H1 (cell line): ENCODE measurements around the gene IGLON5. TPM values are rescaled to one million over a fixed set of nuclear protein-coding genes. Genes with fewer than 3 reads are reported as not detected.

ENCODE experiments used
- CTCF ChIA-PET: fragments of 300-600 bp; sonication (Branson Sonifier 250); formaldehyde crosslinking; loops from one replicate; lab custom pipeline; 2021; ENCODE audit not compliant: partially characterized antibody; lab: Charles Lee
- POLR2A ChIA-PET: fragments of 300-600 bp; sonication (Branson Sonifier 250); formaldehyde crosslinking; loops from one replicate; lab custom pipeline; 2021; ENCODE audit warnings: inconsistent platforms; ENCODE audit not compliant: partially characterized antibody; lab: Charles Lee
- DNase-seq, 2 experiments: peaks; one replicate each; pipeline versions ENCODE4 v3.0.0 to v3.0.0-alpha.2; 2010 to 2022; ENCODE audit warnings: low spot score in 2 of 2, low read depth in 1 of 2, mixed read lengths in 1 of 2
- FAIRE-seq: peaks from 2 replicates; lab custom pipeline; 2011; peaks lifted over from hg19 to GRCh38; lab: Jason Lieb, UNC
- H2AFZ ChIP-seq: 2 replicates; pipeline ENCODE4 v1.8.1; 2012; ENCODE audit warnings: low read length, inconsistent platforms
- H2AK5ac ChIP-seq: 2 replicates; pipeline ENCODE4 v1.6.1; 2013; ENCODE audit warnings: low read depth, low read length
- H2BK120ac ChIP-seq: replicated peaks from 2 replicates; pipeline ENCODE3; 2013; ENCODE audit warnings: low read depth, low read length, inconsistent platforms
- H2BK12ac ChIP-seq: 2 replicates; pipeline ENCODE4 v1.6.1; 2013; ENCODE audit warnings: low read depth, low read length
- H2BK15ac ChIP-seq: 2 replicates; pipeline ENCODE4 v1.6.1; 2013; ENCODE audit warnings: low read length
- H2BK20ac ChIP-seq: 2 replicates; pipeline ENCODE4 v1.6.1; 2013; ENCODE audit warnings: low read length
- H2BK5ac ChIP-seq: 2 replicates; pipeline ENCODE4 v1.6.1; 2013; ENCODE audit warnings: low read depth, low read length
- H3K14ac ChIP-seq: 2 replicates; pipeline ENCODE4 v1.6.1; 2013; ENCODE audit warnings: inconsistent platforms; ENCODE audit not compliant: insufficient read length
- H3K18ac ChIP-seq: 2 replicates; pipeline ENCODE4 v1.6.1; 2013; ENCODE audit warnings: low read length; ENCODE audit errors: extremely low read depth
- H3K23ac ChIP-seq: 2 replicates; pipeline ENCODE4 v1.6.1; 2013; ENCODE audit warnings: inconsistent platforms; ENCODE audit not compliant: insufficient read length
- H3K23me2 ChIP-seq: 2 replicates; pipeline ENCODE4 v1.6.1; 2013; ENCODE audit warnings: low read depth, low read length
- H3K27ac ChIP-seq: 2 replicates; pipeline ENCODE4 v1.6.1; 2011; ENCODE audit warnings: low read depth, low read length, inconsistent platforms
- H3K27me3 ChIP-seq, 4 experiments: replicated peaks in 1 of 4; 1 replicate in 1 of 4; 2 replicates in 3 of 4; pipeline versions ENCODE4 v1.6.1 to v1.8.1; 2011 to 2013; ENCODE audit warnings: low read length in 3 of 4, mild to moderate bottlenecking in 3 of 4, inconsistent platforms in 2 of 4, mixed read lengths in 2 of 4, moderate library complexity in 1 of 4; ENCODE audit not compliant: control insufficient read depth in 3 of 4, insufficient read depth in 3 of 4; ENCODE audit errors: extremely low read depth in 1 of 4
- H3K36me3 ChIP-seq, 4 experiments: 2 replicates each; pipeline versions ENCODE4 v1.6.1 to v1.8.1; 2011 to 2013; ENCODE audit warnings: mild to moderate bottlenecking in 4 of 4, low read length in 3 of 4, moderate library complexity in 2 of 4, control low read depth in 1 of 4, inconsistent platforms in 1 of 4; ENCODE audit not compliant: insufficient read depth in 4 of 4, control insufficient read depth in 2 of 4
- H3K4ac ChIP-seq: replicated peaks from 2 replicates; pipeline ENCODE3; 2013; ENCODE audit warnings: low read length, low read depth, mixed read lengths, inconsistent platforms; ENCODE audit not compliant: insufficient read length
- H3K4me1 ChIP-seq, 4 experiments: replicated peaks in 1 of 4; 1 replicate in 1 of 4; 2 replicates in 3 of 4; pipeline versions ENCODE4 v1.6.1 to v1.8.1; 2011 to 2013; ENCODE audit warnings: low read length in 3 of 4, inconsistent platforms in 2 of 4, mixed read lengths in 1 of 4; ENCODE audit not compliant: insufficient read depth in 4 of 4, control insufficient read depth in 3 of 4
- H3K4me2 ChIP-seq, 2 experiments: 2 replicates each; pipeline versions ENCODE4 v1.6.1 to v1.8.1; 2011 to 2013; ENCODE audit warnings: low read depth in 2 of 2, low read length in 2 of 2, control low read depth in 1 of 2, inconsistent platforms in 1 of 2, mild to moderate bottlenecking in 1 of 2; ENCODE audit not compliant: insufficient read depth in 1 of 2
- H3K4me3 ChIP-seq, 4 experiments: fragments of 200-600, 300-600 bp in 1 of 4; sonication (generic), shearing (Covaris generic), sonication (Bioruptor Twin) in 1 of 4; 2 replicates each; pipeline versions ENCODE4 v1.5.1 to v1.8.1; 2011 to 2016; ENCODE audit warnings: low read length in 4 of 4, low read depth in 3 of 4, control low read depth in 2 of 4, inconsistent platforms in 2 of 4, mild to moderate bottlenecking in 2 of 4, mixed read lengths in 1 of 4, moderate library complexity in 1 of 4; ENCODE audit not compliant: insufficient read depth in 2 of 4; ENCODE audit errors: extremely low read depth in 1 of 4
- H3K56ac ChIP-seq: replicated peaks from 2 replicates; pipeline ENCODE3; 2013; ENCODE audit warnings: low read depth, mild to moderate bottlenecking, mixed read lengths, low read length, inconsistent platforms; ENCODE audit not compliant: insufficient read length
- H3K79me1 ChIP-seq: 2 replicates; pipeline ENCODE4 v1.6.1; 2013; ENCODE audit warnings: low read depth, low read length, control low read depth
- H3K79me2 ChIP-seq, 2 experiments: 2 replicates each; pipeline versions ENCODE4 v1.6.1 to v1.8.1; 2012 to 2013; ENCODE audit warnings: low read length in 2 of 2, mild to moderate bottlenecking in 2 of 2, inconsistent platforms in 1 of 2; ENCODE audit not compliant: insufficient read depth in 2 of 2, control insufficient read depth in 1 of 2
- H3K9ac ChIP-seq, 4 experiments: replicated peaks in 1 of 4; 1 replicate in 1 of 4; 2 replicates in 3 of 4; pipeline versions ENCODE4 v1.6.1 to v1.8.1; 2011 to 2013; ENCODE audit warnings: low read depth in 3 of 4, low read length in 3 of 4, control low read depth in 2 of 4, mild to moderate bottlenecking in 2 of 4, moderate library complexity in 2 of 4, inconsistent platforms in 1 of 4; ENCODE audit errors: extremely low read depth in 1 of 4
- H3K9me3 ChIP-seq, 2 experiments: 2 replicates each; pipeline versions ENCODE4 v1.6.1 to v1.8.1; 2012 to 2013; ENCODE audit warnings: mild to moderate bottlenecking in 2 of 2, moderate library complexity in 2 of 2, control low read depth in 1 of 2, inconsistent platforms in 1 of 2, low read depth in 1 of 2, low read length in 1 of 2, mixed read lengths in 1 of 2; ENCODE audit not compliant: insufficient read depth in 2 of 2
- H4K20me1 ChIP-seq, 2 experiments: replicated peaks in 1 of 2; 2 replicates each; pipeline versions ENCODE3 to v1.8.1; 2011 to 2013; ENCODE audit warnings: inconsistent platforms in 2 of 2, low read length in 2 of 2, mild to moderate bottlenecking in 1 of 2; ENCODE audit not compliant: insufficient read depth in 2 of 2, control insufficient read depth in 1 of 2
- H4K5ac ChIP-seq: 2 replicates; pipeline ENCODE4 v1.6.1; 2013; ENCODE audit warnings: low read length, low read depth, mixed read lengths, inconsistent platforms; ENCODE audit not compliant: insufficient read length
- H4K8ac ChIP-seq: 2 replicates; pipeline ENCODE4 v1.8.0; 2013; ENCODE audit warnings: mild to moderate bottlenecking, moderate library complexity, low read length, inconsistent platforms; ENCODE audit not compliant: insufficient read depth; ENCODE audit errors: extremely low read depth
- H4K91ac ChIP-seq: replicated peaks from 2 replicates; pipeline ENCODE3; 2013; ENCODE audit warnings: low read length, mixed read lengths, inconsistent platforms; ENCODE audit not compliant: insufficient read length
- ASH2L ChIP-seq: fragments of 200-600, 300-600 bp; sonication (generic); IDR thresholded peaks from one replicate; pipeline ENCODE4 v1.7.1; 2017; ENCODE audit warnings: low read length
- CBX8 ChIP-seq: fragments of 300-800, 300-1000 bp; sonication (generic); IDR thresholded peaks from 2 replicates; pipeline ENCODE4 v1.7.1; 2016; ENCODE audit warnings: low read depth, low read length, borderline replicate concordance
- HDAC2 ChIP-seq, 2 experiments: fragments of 300-600 bp in 1 of 2; sonication (generic) in 1 of 2; IDR thresholded peaks; 2 replicates each; pipeline ENCODE4 v1.6.1; 2011 to 2012; ENCODE audit warnings: low read depth in 2 of 2, low read length in 2 of 2, mild to moderate bottlenecking in 2 of 2, moderate library complexity in 2 of 2, borderline replicate concordance in 1 of 2, inconsistent platforms in 1 of 2
- NRF1 ChIP-seq: IDR thresholded peaks from 2 replicates; pipeline ENCODE4 v1.6.1; 2011; ENCODE audit warnings: mild to moderate bottlenecking, low read depth, low read length, improper control_type of control experiment
- RXRA ChIP-seq: IDR thresholded peaks from 2 replicates; pipeline ENCODE4 v1.6.1; 2011; ENCODE audit warnings: low read depth, mild to moderate bottlenecking, low read length, moderate library complexity; ENCODE audit not compliant: insufficient read depth
- SAP30 ChIP-seq: fragments of 300-600 bp; sonication (generic); IDR thresholded peaks from 2 replicates; pipeline ENCODE4 v1.7.1; 2012; ENCODE audit warnings: low read length, moderate library complexity, mild to moderate bottlenecking, inconsistent platforms; ENCODE audit not compliant: insufficient read depth, insufficient replicate concordance
- SIRT6 ChIP-seq: IDR thresholded peaks from one replicate; pipeline ENCODE4 v1.7.1; 2012; ENCODE audit warnings: low read length, inconsistent platforms
- SP1 ChIP-seq: IDR thresholded peaks from 2 replicates; pipeline ENCODE4 v1.6.1; 2011; ENCODE audit warnings: low read depth, low read length
- SP2 ChIP-seq: IDR thresholded peaks from 2 replicates; pipeline ENCODE4 v1.6.1; 2012; ENCODE audit warnings: mild to moderate bottlenecking, low read length, inconsistent platforms
- SRF ChIP-seq: IDR thresholded peaks from 2 replicates; pipeline ENCODE4 v1.6.1; 2011; ENCODE audit warnings: mild to moderate bottlenecking, low read depth, low read length, moderate library complexity
- TCF12 ChIP-seq: IDR thresholded peaks from 2 replicates; pipeline ENCODE4 v1.6.1; 2011; ENCODE audit warnings: low read depth, mild to moderate bottlenecking, low read length
- WGBS, 2 experiments: shearing (Covaris generic) in 1 of 2; methylation state at CpG; one replicate each; pipeline versions ENCODE4 v1.1.6 to v1.1.7; 2013 to 2015; ENCODE audit warnings: low lambda C conversion rate in 2 of 2, mixed read lengths in 2 of 2, inconsistent platforms in 1 of 2, low coverage in 1 of 2, missing lambda C conversion rate in 1 of 2; ENCODE audit not compliant: insufficient replicate concordance in 2 of 2, insufficient coverage in 1 of 2, insufficient read length in 1 of 2; ENCODE audit errors: extremely low coverage in 1 of 2, missing lambda C conversion rate in 1 of 2; 5-methylcytosine and 5-hydroxymethylcytosine counted together
- polyA plus RNA-seq, 7 experiments: library from polyadenylated mRNA; depleted of rRNA in 3 of 7; stranded (reverse) in 5 of 7; unstranded in 2 of 7; fragments of >200 nt in 5 of 7; fragments of 200-250 nt in 2 of 7; gene quantifications; 1 replicate in 5 of 7; 2 replicates in 1 of 7; 4 replicates in 1 of 7; pipeline versions ENCODE4 v1.2.1 to v1.2.3, GENCODE V29; 2011 to 2013; ENCODE audit warnings: missing spikeins in 2 of 7, mixed read lengths in 2 of 7
- total RNA-seq: library from RNA; stranded (reverse); fragmentation: NEBNext Ultra II Directional; extraction: Animal tissue kit (Norgen Biotek cat#: 25700); gene quantifications from 2 replicates; pipeline ENCODE4 v1.2.1, GENCODE V29; 2021

The IGLON5 gene
- total and polyA plus RNA-seq, 2 of the 8 experiments (the other 6 are each of a cell fraction or from before 2014, with no cell fraction given): 31.8 to 34.6 TPM

DNA sequence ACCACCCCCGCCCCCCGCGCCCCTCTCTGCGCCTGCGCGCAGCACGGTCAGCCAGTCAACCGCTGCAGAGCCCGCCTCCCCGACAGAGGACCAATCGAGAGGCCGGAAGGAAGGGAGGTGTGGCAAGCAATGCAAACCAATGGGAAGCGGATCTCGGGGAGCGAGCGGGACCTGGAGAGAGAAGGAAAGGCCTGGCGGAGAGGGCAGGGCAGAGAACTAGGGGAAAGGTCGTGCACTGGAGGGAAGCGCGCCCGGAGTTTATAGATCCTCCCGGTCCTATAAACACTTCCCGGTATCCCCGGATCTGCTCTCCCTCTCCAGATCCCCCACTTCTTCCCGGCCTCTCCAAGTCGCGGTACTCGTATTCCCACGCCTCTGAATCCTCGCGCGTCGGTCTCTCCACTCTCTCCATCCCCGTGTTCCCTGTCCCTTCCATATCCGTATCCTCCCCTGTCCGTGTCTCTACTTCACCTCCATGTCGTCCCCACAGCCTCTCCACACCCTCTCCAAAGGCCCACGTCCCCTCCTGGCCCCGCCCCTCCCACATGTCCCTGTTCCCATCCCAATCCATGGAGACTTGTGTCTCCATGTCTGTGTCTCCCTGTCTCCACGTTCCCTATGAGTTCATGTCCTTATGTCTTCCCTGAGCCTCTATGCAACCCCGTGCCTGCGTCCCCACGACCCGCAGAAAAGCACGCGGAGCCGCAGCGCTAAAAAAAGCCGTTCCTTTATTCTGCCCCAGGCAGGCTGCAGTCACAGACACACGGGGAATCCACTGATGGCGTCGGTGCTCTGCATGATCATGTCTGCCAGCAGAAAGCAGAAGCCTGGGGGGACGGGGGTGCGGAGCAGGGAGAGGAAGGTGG, 55.2 kb downstream of the IGLON5 start:
- Histone ChIP-seq H3K56ac (peak overlapping the region; percentile 79), H4K20me1 (no peaks in the 10 kb centered on the region), H3K18ac (peak overlapping the region; percentile 96), H2AFZ (no peak overlapping the region; the same call in 1 of the 2 replicates), H2BK5ac (peak overlapping the region; percentile 91), H3K14ac (peak overlapping the region; percentile 74), H3K4me1 (peaks cover 2 to 18% (median 11%) of the 10 kb centered on the region in 4 experiments), H2BK120ac (no peak overlapping the region), H3K9ac (peak overlapping the region; percentile 64 to 72 (median 68)), H3K79me1 (no peaks in the 10 kb centered on the region), H3K9me3 (no peaks in the 10 kb centered on the region), H2AK5ac (no peak overlapping the region), H4K8ac (peak overlapping the region; percentile 63), H3K27me3 (no peaks in the 10 kb centered on the region), H4K91ac (peak overlapping the region; percentile 100), H2BK12ac (no peak overlapping the region; the same call in 1 of the 2 replicates), H3K4ac (peak overlapping the region; percentile 89), H3K4me3 (peak overlapping the region; percentile 79 to 97 (median 90)), H3K36me3 (no peaks in the 10 kb centered on the region), H4K5ac (peak overlapping the region; percentile 93), H3K4me2 (peak overlapping the region; percentile 87 to 97), H2BK15ac (no peak overlapping the region), H3K27ac (0 out of 2 replicates have a peak overlapping the region, but pooled peaks have one; percentile 0), H3K23ac (no peak overlapping the region), H3K23me2 (peaks cover 18% of the 10 kb centered on the region), H3K79me2 (no peaks in the 10 kb centered on the region), H2BK20ac (no peak overlapping the region)
- FAIRE-seq (no peak), DNase-seq (peak; percentile 93 to 95)
- WGBS, 2 experiments: 1% methylated on average over 51 of the region's 54 CpGs; no CpG with 5 or more reads in 1 of the 2 experiments
- POLR2A ChIA-PET: interaction anchor here (0.8 to 2.9 kb wide), 7 partner anchors 10 to 208 kb away, joined by 3 to 13 read pairs (median 5); partner anchors contain the start of gene VSIG10L
- CTCF ChIA-PET: interaction anchor here (0.8 to 3.5 kb wide), 5 partner anchors 15 to 54 kb away, joined by 3 to 14 read pairs (median 3); no protein-coding TSS in a partner anchor
- TF ChIP-seq SIRT6: no peak
- TF ChIP-seq TCF12: no peak
- peak; percentile 55 for TF ChIP-seq NRF1
- no peak; a peak in 1 of 4 replicates for TF ChIP-seq HDAC2 (IDR thresholded peaks at IDR 0.05; ENCODE audit: borderline replicate concordance in 1 of 2, low read depth in 2 of 2, low read length in 2 of 2)
- no peak for TF ChIP-seq ASH2L
- peak; percentile 75; the same call in 1 of the 2 replicates for TF ChIP-seq SP1
- TF ChIP-seq CBX8: no peak
- TF ChIP-seq SAP30: peak; percentile 45
- TF ChIP-seq SRF: no peak
- no peak for TF ChIP-seq RXRA
- no peak for TF ChIP-seq SP2
